Measurements from ENCODE around the gene SH2D1A.

DNA sequence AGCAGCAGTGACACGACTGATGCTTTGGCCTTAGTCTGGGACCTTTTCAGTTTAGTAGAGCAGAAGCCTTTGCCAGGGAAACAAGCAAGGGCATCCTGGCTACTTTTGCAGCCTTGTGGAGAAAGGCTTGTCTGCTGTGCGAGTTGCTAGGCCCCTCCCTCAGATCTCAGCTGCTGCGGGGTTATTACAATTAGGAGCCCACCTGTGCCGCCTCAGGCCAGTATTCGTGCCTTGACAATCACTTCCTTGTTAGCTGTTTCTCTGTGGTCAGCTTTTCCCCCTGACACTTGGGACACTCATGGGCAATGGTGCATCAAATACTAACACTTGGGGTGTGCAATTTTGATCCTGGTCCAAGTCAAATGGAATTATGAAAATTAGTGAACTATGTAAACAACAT lies 67.9 kb downstream of the SH2D1A start:
- TF ChIP-seq, protein P1, sequence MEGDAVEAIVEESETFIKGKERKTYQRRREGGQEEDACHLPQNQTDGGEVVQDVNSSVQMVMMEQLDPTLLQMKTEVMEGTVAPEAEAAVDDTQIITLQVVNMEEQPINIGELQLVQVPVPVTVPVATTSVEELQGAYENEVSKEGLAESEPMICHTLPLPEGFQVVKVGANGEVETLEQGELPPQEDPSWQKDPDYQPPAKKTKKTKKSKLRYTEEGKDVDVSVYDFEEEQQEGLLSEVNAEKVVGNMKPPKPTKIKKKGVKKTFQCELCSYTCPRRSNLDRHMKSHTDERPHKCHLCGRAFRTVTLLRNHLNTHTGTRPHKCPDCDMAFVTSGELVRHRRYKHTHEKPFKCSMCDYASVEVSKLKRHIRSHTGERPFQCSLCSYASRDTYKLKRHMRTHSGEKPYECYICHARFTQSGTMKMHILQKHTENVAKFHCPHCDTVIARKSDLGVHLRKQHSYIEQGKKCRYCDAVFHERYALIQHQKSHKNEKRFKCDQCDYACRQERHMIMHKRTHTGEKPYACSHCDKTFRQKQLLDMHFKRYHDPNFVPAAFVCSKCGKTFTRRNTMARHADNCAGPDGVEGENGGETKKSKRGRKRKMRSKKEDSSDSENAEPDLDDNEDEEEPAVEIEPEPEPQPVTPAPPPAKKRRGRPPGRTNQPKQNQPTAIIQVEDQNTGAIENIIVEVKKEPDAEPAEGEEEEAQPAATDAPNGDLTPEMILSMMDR (IDR thresholded peaks at IDR 0.05), result no peak
- TF ChIP-seq ZFX (IDR thresholded peaks at IDR 0.05; ENCODE audit: borderline replicate concordance), result no peak
